Suprapubic skin (tissue), 4 donors: ENCODE measurements around the gene RPL21.

Experiments
- CTCF ChIP-seq, 2 donors: fragments of 200-600 bp in 1 of 2; fragments of 450-650 bp in 1 of 2; sonication (generic) in 1 of 2; IDR thresholded peaks; one replicate each; pipeline ENCODE4 v1.5.1; 2016 to 2019; ENCODE audit warnings: antibody characterized with exemption in 2 of 2, mild to moderate bottlenecking in 1 of 2, moderate library complexity in 1 of 2
- EP300 ChIP-seq: sonication (generic); formaldehyde crosslinking; IDR thresholded peaks from one replicate; pipeline ENCODE4 v1.6.1; 2017; ENCODE audit warnings: antibody characterized with exemption
- POLR2A ChIP-seq, 2 donors: fragments of 450-650 bp; IDR thresholded peaks; one replicate each; pipeline ENCODE4 v1.6.1; 2017; ENCODE audit warnings: antibody characterized with exemption in 2 of 2, mild to moderate bottlenecking in 2 of 2, moderate library complexity in 2 of 2
- POLR2AphosphoS5 ChIP-seq, 3 donors: sonication (generic); formaldehyde crosslinking; IDR thresholded peaks; one replicate each; pipeline ENCODE4 v1.6.1; 2017; ENCODE audit warnings: antibody characterized with exemption in 3 of 3

DNA sequence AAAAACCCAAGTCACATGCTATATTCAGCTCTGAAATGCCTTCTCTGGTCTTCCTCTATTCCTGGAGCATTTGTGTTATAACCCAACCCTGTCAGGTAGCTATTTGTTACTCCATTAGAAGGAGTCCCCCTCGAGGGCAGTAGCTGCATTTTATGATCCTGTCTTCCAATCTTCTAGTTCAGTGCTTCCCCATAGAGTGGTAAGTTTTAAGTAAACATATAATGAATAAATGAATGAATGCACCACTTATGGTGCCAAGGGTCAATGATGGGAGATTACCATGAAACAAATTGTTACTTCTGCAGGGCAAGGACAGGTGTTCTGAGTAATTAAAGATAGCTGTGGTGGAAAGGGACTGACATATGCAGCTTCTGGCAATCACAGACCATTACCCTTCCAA is 23.3 kb downstream of the RPL21 start:
- TF ChIP-seq CTCF (IDR thresholded peaks at IDR 0.05) (no peak), POLR2AphosphoS5 (IDR thresholded peaks at IDR 0.05) (no peak), EP300 (no peak), POLR2A (IDR thresholded peaks at IDR 0.05) (no peak)
